GM18517 (cell line): ENCODE results near the gene LAIR1.

ENCODE experiments used
- ATAC-seq: cut with Tn5 transposase; IDR thresholded peaks from one replicate; pipeline ENCODE4 v1.9.1; 2021; ENCODE audit warnings: mild to moderate bottlenecking, moderate library complexity; ENCODE audit not compliant: unreplicated experiment

Gene LAIR1

GRCh38 chr19:54319892-54320670, 44.6 kb downstream of the LAIR1 start:
- ATAC-seq: no peak

- no peak for ATAC-seq
Observed at GRCh38 chr19:54319049-54319448, 45.7 kb downstream of the LAIR1 start.

GRCh38 chr19:54317965-54318240, 46.8 kb downstream of the LAIR1 start:
- no peak for ATAC-seq

- no peak for ATAC-seq
Observed at GRCh38 chr19:54317108-54317964, 47.4 kb downstream of the LAIR1 start.

- no peak for ATAC-seq
Observed at GRCh38 chr19:54316746-54317107, 48.0 kb downstream of the LAIR1 start.

- no peak for ATAC-seq
Observed at GRCh38 chr19:54315956-54316355, 48.8 kb downstream of the LAIR1 start.

GRCh38 chr19:54312436-54313377, 52.0 kb downstream of the LAIR1 start, which contains the start of gene LILRA5:
Gene LILRA5 (minus strand): TSS chr19:54313166. CDS start chr19:54313019, 147 bp downstream.
- no peak for ATAC-seq

GRCh38 chr19:54312011-54312410, 52.7 kb downstream of the LAIR1 start:
- ATAC-seq: no peak

- no peak for ATAC-seq
Observed at GRCh38 chr19:54311486-54311885, 53.2 kb downstream of the LAIR1 start.

GRCh38 chr19:54310543-54310942, 54.2 kb downstream of the LAIR1 start:
- no peak for ATAC-seq

- no peak for ATAC-seq
Observed at GRCh38 chr19:54309811-54310210, 54.9 kb downstream of the LAIR1 start.

- ATAC-seq: no peak
Observed at GRCh38 chr19:54307389-54308020, 57.2 kb downstream of the LAIR1 start.

GRCh38 chr19:54305141-54305540, 59.6 kb downstream of the LAIR1 start:
- ATAC-seq: no peak

- no peak for ATAC-seq
Observed at GRCh38 chr19:54302257-54302656, 62.5 kb downstream of the LAIR1 start.
